DND-41 (cell line): ENCODE measurements around the gene ADGRA3.

Source experiments
- ATAC-seq: fragments of 200-7000 bp; cut with Tn5 transposase; 3 replicates; pipeline ENCODE4 v1.9.1; 2021; ENCODE audit warnings: low read depth; ENCODE audit not compliant: insufficient read depth
- DNase-seq: peaks from one replicate; pipeline ENCODE4 v3.0.0-alpha.2; 2020
- H2AFZ ChIP-seq: 2 replicates; pipeline ENCODE4 v1.6.0; 2012; ENCODE audit warnings: low read depth, low read length
- H3K27ac ChIP-seq: 2 replicates; pipeline ENCODE4 v1.5.1; 2012; ENCODE audit warnings: low read length, inconsistent platforms
- H3K27me3 ChIP-seq: fragments of 200-600 bp; sonication (generic); 2 replicates; pipeline ENCODE4 v1.6.0; 2012; ENCODE audit warnings: low read length, mild to moderate bottlenecking, inconsistent platforms; ENCODE audit not compliant: insufficient read depth, poor library complexity
- H3K36me3 ChIP-seq: 2 replicates; pipeline ENCODE4 v1.5.1; 2012; ENCODE audit warnings: low read length, inconsistent platforms; ENCODE audit not compliant: insufficient read depth
- H3K4me1 ChIP-seq: 2 replicates; pipeline ENCODE4 v1.5.1; 2012; ENCODE audit warnings: mild to moderate bottlenecking, low read length; ENCODE audit not compliant: insufficient read depth
- H3K4me2 ChIP-seq: 2 replicates; pipeline ENCODE4 v1.6.0; 2012; ENCODE audit warnings: mild to moderate bottlenecking, moderate library complexity, low read length, inconsistent platforms; ENCODE audit not compliant: insufficient read depth
- H3K4me3 ChIP-seq, 2 experiments: fragments of 200-600 bp in 1 of 2; shearing (Covaris generic) in 1 of 2; 2 replicates each; pipeline ENCODE4 v1.5.1; 2012 to 2016; ENCODE audit warnings: inconsistent platforms in 2 of 2, low read length in 2 of 2, mild to moderate bottlenecking in 2 of 2, low read depth in 1 of 2, moderate library complexity in 1 of 2
- H3K79me2 ChIP-seq: 2 replicates; pipeline ENCODE4 v1.6.0; 2012; ENCODE audit warnings: low read length, inconsistent platforms; ENCODE audit not compliant: insufficient read depth
- H3K9ac ChIP-seq: 2 replicates; pipeline ENCODE4 v1.6.0; 2012; ENCODE audit warnings: low read depth, mild to moderate bottlenecking, inconsistent platforms, low read length, moderate library complexity
- H3K9me3 ChIP-seq: 2 replicates; pipeline ENCODE4 v1.5.1; 2012; ENCODE audit warnings: low read length, moderate library complexity, mild to moderate bottlenecking, inconsistent platforms; ENCODE audit not compliant: insufficient read depth, severe bottlenecking
- H4K20me1 ChIP-seq: 2 replicates; pipeline ENCODE4 v1.6.0; 2012; ENCODE audit warnings: low read length; ENCODE audit not compliant: insufficient read depth
- CTCF ChIP-seq: IDR thresholded peaks from 2 replicates; pipeline ENCODE4 v1.5.1; 2012; ENCODE audit warnings: borderline replicate concordance, low read length, moderate library complexity, mild to moderate bottlenecking; ENCODE audit not compliant: poor library complexity, severe bottlenecking; ENCODE audit errors: extremely low read depth
- EZH2 ChIP-seq: IDR thresholded peaks from 3 replicates; pipeline ENCODE4 v1.6.1; 2012; ENCODE audit warnings: borderline replicate concordance, low read depth, mild to moderate bottlenecking, moderate library complexity, low read length, inconsistent platforms; ENCODE audit not compliant: severe bottlenecking

The ADGRA3 gene

GRCh38 chr4:22363787-22364186 is 152.1 kb downstream of the ADGRA3 start:
- ATAC-seq: no peak
- no peak for TF ChIP-seq CTCF
- no peak for TF ChIP-seq EZH2

GRCh38 chr4:22363036-22363435 is 152.8 kb downstream of the ADGRA3 start:
- no peaks in the 10 kb centered on the region for H3K27me3 ChIP-seq
- H3K36me3 ChIP-seq: no peaks in the 10 kb centered on the region
- no peak overlapping the region for H3K4me2 ChIP-seq
- ATAC-seq: no peak
- no peaks in the 10 kb centered on the region for H3K4me1 ChIP-seq
- no peaks in the 10 kb centered on the region for H3K9me3 ChIP-seq
- no peak for DNase-seq
- no peak overlapping the region for H3K9ac ChIP-seq
- H4K20me1 ChIP-seq: no peaks in the 10 kb centered on the region
- H3K79me2 ChIP-seq: no peaks in the 10 kb centered on the region
- H3K27ac ChIP-seq: no peak overlapping the region
- TF ChIP-seq CTCF (no peak), EZH2 (no peak)
- no peak overlapping the region for H2AFZ ChIP-seq
- H3K4me3 ChIP-seq: no peak overlapping the region

More at GRCh38 chr4:22363787-22364186, 152.1 kb downstream of the ADGRA3 start:
- no peak overlapping the region for H3K4me2 ChIP-seq
- no peaks in the 10 kb centered on the region for H3K79me2 ChIP-seq
- no peaks in the 10 kb centered on the region for H4K20me1 ChIP-seq
- no peaks in the 10 kb centered on the region for H3K4me1 ChIP-seq
- no peak overlapping the region for H3K27ac ChIP-seq
- H2AFZ ChIP-seq: no peak overlapping the region
- H3K4me3 ChIP-seq: no peak overlapping the region
- no peaks in the 10 kb centered on the region for H3K9me3 ChIP-seq
- H3K9ac ChIP-seq: no peak overlapping the region
- no peaks in the 10 kb centered on the region for H3K27me3 ChIP-seq
- DNase-seq: no peak
- H3K36me3 ChIP-seq: no peaks in the 10 kb centered on the region

GRCh38 chr4:22356987-22357596 is 158.8 kb downstream of the ADGRA3 start:
- no peak overlapping the region for H3K9ac ChIP-seq
- H3K4me1 ChIP-seq: no peaks in the 10 kb centered on the region
- no peaks in the 10 kb centered on the region for H4K20me1 ChIP-seq
- no peaks in the 10 kb centered on the region for H3K36me3 ChIP-seq
- no peak overlapping the region for H3K4me2 ChIP-seq
- H3K27ac ChIP-seq: no peak overlapping the region
- H3K9me3 ChIP-seq: peaks cover 3% of the 10 kb centered on the region
- H3K4me3 ChIP-seq: no peak overlapping the region
- H3K27me3 ChIP-seq: no peaks in the 10 kb centered on the region
- H3K79me2 ChIP-seq: no peaks in the 10 kb centered on the region
- ATAC-seq (no peak), DNase-seq (no peak)
- H2AFZ ChIP-seq: no peak overlapping the region
- TF ChIP-seq CTCF (peak; percentile 37), EZH2 (no peak)
